HG03280 (cell line): ENCODE measurements around the gene RMP24.

Experiments used
- ATAC-seq: cut with Tn5 transposase; IDR thresholded peaks from one replicate; pipeline ENCODE4 v1.9.1; 2021; ENCODE audit warnings: mild to moderate bottlenecking, moderate library complexity; ENCODE audit not compliant: unreplicated experiment

RMP24 gene

GRCh38 chr18:36028859-36029258 lies 56.4 kb downstream of the RMP24 start:
- no peak for ATAC-seq
